Stimulated activated naive CD4-positive, alpha-beta T cell (primary cell): ENCODE measurements around the gene ZNF469.

Source experiments
- DNase-seq, 6 experiments: peaks; one replicate each; lab custom pipeline; 2025; lab: John Stamatoyannopoulos, UW

Gene ZNF469

GRCh38 chr16:88428156-88428555 lies 45.4 kb downstream of the ZNF469 start:
- DNase-seq: no peak

DNA sequence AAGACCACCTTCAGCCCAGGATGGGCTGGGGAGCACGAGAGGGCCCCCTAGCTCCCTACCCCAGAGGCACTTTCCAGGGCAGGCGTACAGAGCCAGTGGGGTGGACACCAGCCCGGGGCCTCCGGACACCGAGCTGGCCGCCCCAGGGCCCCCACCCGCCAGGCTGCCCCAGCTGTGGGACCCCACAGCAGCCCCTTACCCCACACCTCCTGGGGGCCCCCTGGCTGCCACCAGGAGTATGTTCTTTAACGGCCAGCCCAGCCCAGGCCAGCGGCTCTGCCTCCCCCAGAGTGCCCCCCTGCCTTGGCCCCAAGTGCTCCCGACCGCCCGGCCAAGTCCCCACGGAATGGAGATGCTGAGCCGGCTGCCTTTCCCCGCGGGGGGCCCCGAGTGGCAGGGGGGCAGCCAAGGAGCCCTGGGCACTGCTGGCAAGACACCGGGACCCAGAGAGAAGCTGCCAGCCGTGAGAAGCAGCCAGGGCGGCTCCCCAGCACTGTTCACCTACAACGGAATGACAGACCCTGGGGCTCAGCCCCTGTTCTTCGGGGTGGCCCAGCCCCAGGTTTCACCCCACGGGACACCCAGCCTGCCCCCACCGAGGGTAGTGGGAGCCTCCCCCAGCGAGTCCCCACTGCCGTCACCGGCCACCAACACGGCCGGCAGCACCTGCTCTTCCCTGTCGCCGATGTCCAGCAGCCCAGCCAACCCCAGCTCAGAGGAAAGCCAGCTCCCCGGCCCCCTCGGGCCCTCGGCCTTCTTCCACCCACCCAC lies 46.0 kb downstream of the ZNF469 start:
- no peak for DNase-seq

DNA sequence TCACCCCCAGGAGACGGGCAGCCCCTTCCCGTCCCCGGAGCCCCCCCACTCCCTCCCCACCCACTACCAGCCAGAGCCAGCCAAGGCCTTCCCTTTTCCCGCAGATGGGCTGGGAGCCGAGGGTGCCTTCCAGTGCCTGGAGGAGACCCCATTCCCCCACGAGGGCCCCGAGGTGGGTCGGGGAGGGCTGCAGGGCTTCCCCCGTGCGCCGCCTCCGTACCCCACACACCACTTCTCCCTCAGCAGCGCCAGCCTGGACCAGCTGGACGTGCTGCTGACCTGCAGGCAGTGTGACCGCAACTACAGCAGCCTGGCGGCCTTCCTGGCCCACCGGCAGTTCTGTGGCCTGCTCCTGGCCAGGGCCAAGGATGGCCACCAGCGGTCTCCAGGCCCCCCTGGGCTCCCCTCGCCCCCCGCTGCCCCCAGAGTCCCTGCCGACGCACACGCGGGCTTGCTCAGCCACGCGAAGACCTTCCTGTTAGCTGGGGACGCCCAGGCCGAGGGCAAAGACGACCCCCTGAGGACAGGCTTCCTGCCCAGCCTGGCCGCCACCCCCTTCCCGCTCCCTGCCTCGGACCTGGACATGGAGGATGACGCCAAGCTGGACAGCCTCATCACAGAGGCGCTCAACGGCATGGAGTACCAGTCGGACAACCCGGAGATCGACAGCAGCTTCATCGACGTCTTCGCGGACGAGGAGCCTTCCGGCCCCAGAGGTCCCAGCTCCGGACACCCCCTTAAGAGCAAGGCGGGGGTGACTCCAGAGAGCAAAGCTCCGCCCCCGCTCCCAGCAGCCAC lies 46.8 kb downstream of the ZNF469 start:
- no peak for DNase-seq

GRCh38 chr16:88430185-88430523 lies 47.4 kb downstream of the ZNF469 start:
- DNase-seq: peak in 1 of 6 experiments; percentile 36

GRCh38 chr16:88430524-88431446 lies 48.0 kb downstream of the ZNF469 start:
- DNase-seq: peak in 5 of 6 experiments; percentile 14 to 46 (median 36)

- DNase-seq: no peak
Measured at GRCh38 chr16:88431651-88432050, 48.9 kb downstream of the ZNF469 start.

GRCh38 chr16:88432174-88432573 lies 49.4 kb downstream of the ZNF469 start:
- DNase-seq: no peak
